ENCODE measurements around the gene B2M. TPM values are rescaled to one million over a fixed set of nuclear protein-coding genes. Genes with fewer than 3 reads are reported as not detected.

B2M gene
- total and polyA plus RNA-seq, 10 of the 15 experiments (the other 5 are each of a cell fraction or from before 2014, with no cell fraction given) = 2,901 to 22,794 (median 8,374) TPM

GRCh38 chr15:44666210-44667038 is 44.9 kb upstream of the B2M start (continued):
- TF ChIP-seq CEBPZ (IDR thresholded peaks at IDR 0.05; ENCODE audit: low read depth, low read length) = no peak
- TF ChIP-seq SUPT20H (IDR thresholded peaks at IDR 0.05; ENCODE audit: borderline replicate concordance, control insufficient read depth, low read depth, low read length) = no peak
- TF ChIP-seq USF1 (IDR thresholded peaks at IDR 0.05; ENCODE audit: borderline replicate concordance, extremely low read length, insufficient read depth, low read depth, low read length) = peak; percentile 44
- TF ChIP-seq WRNIP1 (IDR thresholded peaks at IDR 0.05; ENCODE audit: borderline replicate concordance, low read depth, low read length) = no peak
- TF ChIP-seq SKIL (IDR thresholded peaks at IDR 0.05; ENCODE audit: low read depth, poor library complexity, severe bottlenecking) = no peak
- no peak for TF ChIP-seq CUX1 (IDR thresholded peaks at IDR 0.05; ENCODE audit: insufficient replicate concordance, low read depth, low read length)
- TF ChIP-seq JUNB (IDR thresholded peaks at IDR 0.05) = no peak
- peak; percentile 90 for TF ChIP-seq FOXK2 (IDR thresholded peaks at IDR 0.05)
- no peak for TF ChIP-seq ZBTB4 (CRISPR knock-in tag; IDR thresholded peaks at IDR 0.05)
- TF ChIP-seq ZNF274 (IDR thresholded peaks at IDR 0.05; ENCODE audit: insufficient read depth, insufficient read length) = no peak
